MCF 10A (cell line): ENCODE data around the gene HRH2. TPM values are rescaled to one million over a fixed set of nuclear protein-coding genes. Genes with fewer than 3 reads are reported as not detected.

Experiments used
- BruUV-seq: library from RNA; stranded (reverse); fragments of 400-500 nt; replicated peaks from 2 replicates; lab custom pipeline; 2021; lab: Mats Ljungman, UMichigan
- CTCF ChIA-PET: fragments of 300-600 bp; sonication (Branson Sonifier 250); formaldehyde crosslinking; extraction: SDS; loops from one replicate; lab custom pipeline; 2021; ENCODE audit warnings: antibody characterized with exemption, inconsistent platforms; lab: Yijun Ruan, JAX
- POLR2A ChIA-PET: fragments of 300-600, 350-650 bp; sonication (Branson Sonifier 250); formaldehyde crosslinking; extraction: SDS; loops from one replicate; lab custom pipeline; 2020; ENCODE audit warnings: antibody characterized with exemption, inconsistent platforms; lab: Yijun Ruan, JAX
- DNase-seq: peaks from one replicate; pipeline ENCODE4 v3.0.0-alpha.2; 2018; ENCODE audit not compliant: unreplicated experiment
- H3K27ac Mint-ChIP-seq: one replicate; pipeline ENCODE4 v1.8.0; 2022; ENCODE audit warnings: mild to moderate bottlenecking, low read depth, mixed read lengths; ENCODE audit not compliant: unreplicated experiment
- H3K27me3 Mint-ChIP-seq: one replicate; pipeline ENCODE4 v1.8.0; 2022; ENCODE audit warnings: mixed read lengths; ENCODE audit not compliant: insufficient read depth, unreplicated experiment
- H3K36me3 Mint-ChIP-seq: one replicate; pipeline ENCODE4 v1.8.0; 2022; ENCODE audit warnings: mild to moderate bottlenecking, moderate library complexity, mixed read lengths; ENCODE audit not compliant: insufficient read depth, unreplicated experiment
- H3K4me1 Mint-ChIP-seq: one replicate; pipeline ENCODE4 v1.8.0; 2022; ENCODE audit warnings: mixed read lengths; ENCODE audit not compliant: insufficient read depth, unreplicated experiment
- H3K4me3 Mint-ChIP-seq: one replicate; pipeline ENCODE4 v1.8.0; 2022; ENCODE audit warnings: mild to moderate bottlenecking, moderate library complexity, mixed read lengths; ENCODE audit not compliant: unreplicated experiment
- H3K9me3 Mint-ChIP-seq: one replicate; pipeline ENCODE4 v1.8.0; 2022; ENCODE audit warnings: mixed read lengths; ENCODE audit not compliant: unreplicated experiment
- CTCF ChIP-seq: fragments of 200-600 bp; IDR thresholded peaks from one replicate; pipeline ENCODE4 v1.8.0; 2022; ENCODE audit warnings: antibody characterized with exemption, mild to moderate bottlenecking; ENCODE audit not compliant: unreplicated experiment
- intact Hi-C: fragments of 100-400 bp; cut with micrococcal nuclease; formaldehyde crosslinking; loops from 2 replicates; pipeline ENCODE4 v1.14.1; 2022
- total RNA-seq: library from RNA; stranded (reverse); gene quantifications from 2 replicates; pipeline ENCODE4 v1.2.3, GENCODE V29; 2022

The HRH2 gene
- total RNA-seq, 1 experiment from 2014 or later: not detected

GRCh38 chr5:175728885-175729828 is 71.3 kb downstream of the HRH2 start:
- no TSS peak for BruUV-seq
- DNase-seq: no peak
- intact Hi-C loops: loop anchor here (1.0 kb wide), 1 partner anchor 175 kb away; no protein-coding TSS in a partner anchor
- Mint-ChIP-seq H3K9me3 (peaks cover 12% of the 10 kb centered on the region), H3K36me3 (no peaks in the 10 kb centered on the region), H3K4me3 (no peak overlapping the region), H3K27me3 (no peaks in the 10 kb centered on the region), H3K27ac (no peak overlapping the region), H3K4me1 (peaks cover 9% of the 10 kb centered on the region)
- ChIA-PET POLR2A (interaction anchor here (0.7 to 1.3 kb wide), 8 partner anchors 10 to 1047 kb away, joined by 3 to 6 read pairs (median 3); no protein-coding TSS in a partner anchor), CTCF (interaction anchor here (0.6 to 6.8 kb wide), 78 partner anchors 10 to 1383 kb away, joined by 3 to 89 read pairs (median 4); partner anchors contain the start of gene KIAA1191)
- TF ChIP-seq CTCF: no peak

GRCh38 chr5:175729829-175730277 is 72.0 kb downstream of the HRH2 start:
- ChIA-PET POLR2A (interaction anchor here (0.7 to 1.3 kb wide), 8 partner anchors 9 to 670 kb away, joined by 3 to 6 read pairs (median 3); no protein-coding TSS in a partner anchor), CTCF (interaction anchor here (0.6 to 6.8 kb wide), 93 partner anchors 11 to 1382 kb away, joined by 3 to 89 read pairs (median 4); partner anchors contain the start of gene KIAA1191)
- peaks cover 12% of the 10 kb centered on the region for H3K9me3 Mint-ChIP-seq
- H3K4me1 Mint-ChIP-seq: peaks cover 9% of the 10 kb centered on the region
- no peak overlapping the region for H3K27ac Mint-ChIP-seq
- no TSS peak for BruUV-seq
- H3K4me3 Mint-ChIP-seq: no peak overlapping the region
- TF ChIP-seq CTCF: peak; percentile 100
- no peaks in the 10 kb centered on the region for H3K36me3 Mint-ChIP-seq
- no peaks in the 10 kb centered on the region for H3K27me3 Mint-ChIP-seq
- intact Hi-C loops: loop anchor here (1.0 kb wide), 3 partner anchors 49 to 174 kb away; no protein-coding TSS in a partner anchor
- peak; percentile 94 for DNase-seq

- Mint-ChIP-seq H3K9me3 (peaks cover 12% of the 10 kb centered on the region), H3K27me3 (no peaks in the 10 kb centered on the region), H3K4me1 (peaks cover 9% of the 10 kb centered on the region), H3K4me3 (no peak overlapping the region), H3K27ac (no peak overlapping the region), H3K36me3 (no peaks in the 10 kb centered on the region)
- POLR2A ChIA-PET: no interaction called here
- BruUV-seq: no TSS peak
- DNase-seq: no peak
- TF ChIP-seq CTCF: no peak
- CTCF ChIA-PET: interaction anchor here (0.5 to 6.8 kb wide), 31 partner anchors 9 to 930 kb away, joined by 3 to 89 read pairs (median 6); no protein-coding TSS in a partner anchor
- intact Hi-C loops: no loop called here
Measured at GRCh38 chr5:175731172-175731571, 73.3 kb downstream of the HRH2 start.
